HG03439 (cell line): ENCODE data around the gene ETDC.
A peak's percentile ranks its signal among the peaks of the same experiment; 100 is the strongest.
"Not testable (repeated sequence)": the region's sequence is repeated elsewhere in the genome, so short reads cannot be mapped to it uniquely, and the experiment has no call there.

Experiments used
- ATAC-seq: cut with Tn5 transposase; IDR thresholded peaks from one replicate; pipeline ENCODE4 v1.9.1; 2021; ENCODE audit warnings: mild to moderate bottlenecking, moderate library complexity; ENCODE audit not compliant: unreplicated experiment

The ETDC gene

GRCh38 chrX:135309430-135309923 is at the start of gene ETDC:
ETDC (plus strand) TSS chrX:135309480; CDS start chrX:135309480, 0 bp downstream.
- no peak for ATAC-seq

GRCh38 chrX:135260976-135261375 is 48.3 kb upstream of the ETDC start:
- ATAC-seq, result not testable (repeated sequence)

- ATAC-seq, result not testable (repeated sequence)
These were observed 45.9 kb upstream of the ETDC start for GRCh38 chrX:135263376-135263775.

- ATAC-seq, result no peak
These were observed 45.1 kb upstream of the ETDC start for GRCh38 chrX:135264206-135264605.

- ATAC-seq, result no peak
These were observed 36.1 kb upstream of the ETDC start for GRCh38 chrX:135273162-135273561.

GRCh38 chrX:135275973-135276372 is 33.3 kb upstream of the ETDC start:
- no peak for ATAC-seq

- ATAC-seq, result no peak
These were observed 21.9 kb upstream of the ETDC start for GRCh38 chrX:135287266-135287823.

GRCh38 chrX:135295238-135295943 is 13.9 kb upstream of the ETDC start:
- ATAC-seq, result peak; percentile 96

- ATAC-seq, result peak; percentile 51
These were observed 13.4 kb upstream of the ETDC start for GRCh38 chrX:135295944-135296305.

- ATAC-seq, result no peak
These were observed 6.9 kb upstream of the ETDC start for GRCh38 chrX:135302269-135302873.

- no peak for ATAC-seq
These were observed 4.5 kb upstream of the ETDC start for GRCh38 chrX:135304741-135305140.

GRCh38 chrX:135307171-135307570 is 2.1 kb upstream of the ETDC start:
- ATAC-seq, result no peak

GRCh38 chrX:135308345-135308855 is 880 bp upstream of the ETDC start:
- no peak for ATAC-seq

- ATAC-seq, result no peak
These were observed 6.6 kb downstream of the ETDC start for GRCh38 chrX:135315864-135316263.

GRCh38 chrX:135324463-135324862 is 15.2 kb downstream of the ETDC start:
- ATAC-seq, result no peak

- ATAC-seq, result not testable (repeated sequence)
These were observed 15.9 kb downstream of the ETDC start for GRCh38 chrX:135325036-135325818.

GRCh38 chrX:135327299-135327698 is 18.0 kb downstream of the ETDC start:
- ATAC-seq, result no peak

- ATAC-seq, result no peak
These were observed 19.2 kb downstream of the ETDC start for GRCh38 chrX:135328421-135329005.

GRCh38 chrX:135330706-135331105 is 21.4 kb downstream of the ETDC start:
- ATAC-seq, result no peak

GRCh38 chrX:135331525-135331924 is 22.2 kb downstream of the ETDC start:
- ATAC-seq, result no peak

GRCh38 chrX:135340831-135341230 is 31.6 kb downstream of the ETDC start:
- no peak for ATAC-seq
